Middle frontal gyrus (tissue), 1 donor: ENCODE measurements around the gene AP1M1.
"Not testable (repeated sequence)": the region's sequence is repeated elsewhere in the genome, so short reads cannot be mapped to it uniquely, and the experiment has no call there.

Source experiments
- DNase-seq: peaks from one replicate; pipeline ENCODE4 v3.0.0-alpha.2; 2015; ENCODE audit warnings: low spot score; ENCODE audit errors: extremely low spot score

The AP1M1 gene

DNA sequence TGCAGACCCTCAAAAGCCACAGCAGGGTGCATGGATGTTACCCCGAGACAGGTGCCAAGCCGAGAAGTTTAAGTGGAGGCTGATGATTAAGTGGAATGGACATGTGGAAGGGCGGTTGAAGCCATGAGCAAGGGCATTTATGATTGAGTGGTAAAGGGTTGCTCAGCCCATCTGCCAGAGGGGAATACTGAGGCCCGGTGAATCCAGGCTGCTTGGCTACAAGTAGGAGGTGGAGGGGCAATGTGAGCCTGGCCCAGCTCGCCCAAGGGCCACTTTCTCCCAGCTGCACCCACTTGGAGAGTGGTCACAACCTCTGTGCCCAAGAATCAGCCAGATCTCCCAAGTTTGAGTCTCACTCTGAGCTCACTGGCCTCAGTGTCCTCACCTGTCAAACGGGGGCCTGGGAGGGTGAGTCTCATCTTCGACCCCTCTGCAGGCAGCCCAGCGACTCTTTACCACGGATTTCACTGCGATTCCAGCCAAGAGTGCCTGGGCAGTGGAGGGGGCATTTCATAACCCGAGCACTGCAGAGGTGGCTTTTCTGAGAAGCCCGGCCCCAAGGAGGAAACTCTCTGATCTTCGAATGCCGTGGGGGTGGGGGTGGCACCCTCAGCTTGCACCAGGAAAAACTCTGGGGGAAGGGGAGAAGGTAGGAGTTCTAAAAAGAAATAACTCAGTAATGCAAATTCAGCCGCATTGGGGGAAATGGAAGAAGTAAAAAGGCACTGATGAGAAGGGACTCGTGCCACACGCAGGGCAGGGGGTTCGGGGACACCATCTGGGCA is 64.1 kb downstream of the AP1M1 start:
- DNase-seq, result no peak

DNA sequence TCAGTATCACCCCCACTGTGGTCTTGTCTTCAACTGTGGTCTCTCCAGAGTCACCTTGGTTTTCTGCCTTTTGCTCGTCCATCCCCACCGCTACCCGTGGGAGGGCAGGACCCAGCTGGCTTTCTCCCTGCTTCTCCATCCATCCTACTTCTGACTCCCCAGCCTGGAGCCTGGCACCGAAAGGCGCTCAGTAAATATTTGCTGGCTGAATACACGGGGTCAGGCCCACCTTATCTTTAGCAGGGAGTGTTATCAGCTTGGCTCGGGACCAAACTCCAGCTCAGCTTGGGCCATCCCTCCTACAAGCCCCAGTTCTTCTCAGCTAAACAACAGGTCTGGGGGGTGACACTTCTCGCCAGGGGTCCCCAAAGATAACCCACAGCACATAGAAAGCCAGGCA is 64.9 kb downstream of the AP1M1 start:
- DNase-seq, result no peak

DNA sequence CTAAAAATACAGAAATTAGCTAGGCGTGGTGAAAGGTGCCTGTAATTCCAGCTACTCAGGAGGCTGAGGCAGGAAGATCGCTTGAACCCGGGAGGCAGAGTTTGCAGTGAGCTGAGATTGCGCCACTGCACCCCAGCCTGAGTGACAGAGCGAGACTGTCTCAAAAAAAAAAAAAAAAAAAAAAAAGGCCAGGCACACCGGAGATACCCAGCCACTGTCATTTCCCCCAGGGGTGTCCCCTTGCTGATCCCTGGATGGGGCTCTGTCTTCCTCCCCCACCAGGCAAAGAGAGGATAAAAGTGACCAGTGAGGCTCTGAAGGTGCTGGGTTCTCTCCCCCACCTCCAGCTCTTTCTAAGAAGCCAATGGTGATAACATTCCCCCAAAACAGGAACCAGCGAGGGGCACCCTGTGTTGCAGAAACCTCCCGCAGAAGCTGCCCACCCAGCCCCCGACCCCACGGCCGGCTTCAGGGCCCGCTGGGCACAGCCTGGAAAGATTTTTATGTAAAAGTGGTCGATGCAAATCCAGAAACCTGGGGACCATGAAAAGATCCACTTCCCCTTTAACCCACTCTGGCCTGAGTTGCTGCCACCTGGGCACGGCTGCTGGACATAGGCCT is 65.5 kb downstream of the AP1M1 start:
- DNase-seq, result no peak

DNA sequence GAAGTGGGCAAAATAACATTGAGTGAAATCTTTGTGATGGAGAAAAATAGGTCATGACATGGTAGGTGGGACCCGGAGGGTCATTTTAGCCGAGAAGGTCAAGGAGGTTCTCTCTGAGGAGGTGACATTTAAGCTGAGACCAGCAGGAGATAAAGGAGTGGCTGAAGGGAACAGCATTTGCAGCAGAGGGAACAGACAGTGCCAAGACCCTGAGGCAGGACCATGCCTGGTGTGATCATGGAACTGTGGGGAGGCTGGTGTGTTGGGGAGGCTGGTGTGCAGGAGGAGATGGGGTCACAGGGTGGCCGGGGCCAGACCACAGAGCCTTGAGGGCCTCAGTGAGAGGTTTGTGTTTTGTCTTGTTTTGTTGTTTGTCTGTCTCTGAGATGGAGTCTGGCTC is 67.5 kb downstream of the AP1M1 start:
- no peak for DNase-seq

DNA sequence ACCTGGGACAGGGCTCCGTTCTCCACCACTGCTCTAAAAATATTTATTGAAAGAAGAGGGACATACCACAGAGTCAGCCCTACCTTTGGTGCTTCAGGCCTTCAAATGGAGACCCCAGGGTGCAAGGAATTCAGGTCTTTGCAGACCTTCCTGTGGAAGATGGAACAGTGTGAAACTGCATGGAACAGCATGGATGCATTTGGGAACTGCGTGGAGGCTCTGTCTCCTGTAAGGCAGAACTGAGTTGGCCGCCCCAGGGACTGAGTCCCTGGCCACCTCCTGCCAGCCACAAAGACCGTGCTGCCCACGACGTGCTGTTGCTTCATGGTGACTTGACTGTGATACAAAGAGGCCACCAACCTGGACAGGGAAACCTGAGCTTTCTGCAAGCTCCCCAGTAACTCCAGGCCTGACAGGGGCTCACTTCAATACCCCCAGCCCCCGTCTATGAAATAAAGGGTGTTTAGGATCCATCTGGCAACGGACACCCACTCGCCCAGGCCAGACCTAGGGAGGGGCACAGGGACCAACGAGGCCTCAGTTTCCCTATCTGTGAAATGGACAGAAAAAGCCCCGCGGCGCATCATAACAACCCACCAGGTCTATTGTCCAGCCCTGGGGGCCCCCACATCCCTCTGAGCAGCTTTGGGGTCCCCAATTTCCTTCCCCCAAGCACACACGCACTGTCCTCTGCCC is 68.3 kb downstream of the AP1M1 start:
- no peak for DNase-seq

DNA sequence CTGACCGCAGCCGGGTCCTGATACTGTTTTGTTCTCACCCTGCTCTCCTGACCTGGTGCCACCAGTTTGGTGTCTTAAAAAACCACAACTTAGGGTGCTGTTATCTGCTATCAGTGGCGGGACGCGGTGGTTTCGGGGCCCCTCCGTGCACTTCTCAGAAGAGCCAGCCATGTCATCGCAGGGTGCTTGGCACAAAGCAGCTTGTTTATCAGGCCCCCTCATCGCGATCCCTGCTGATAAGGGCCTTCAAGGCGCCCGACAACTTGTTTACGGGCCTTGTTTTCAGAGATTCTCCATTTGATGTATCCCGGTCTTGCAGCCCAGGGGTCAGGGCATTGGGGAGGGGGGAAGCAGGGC is 68.9 kb downstream of the AP1M1 start:
- DNase-seq, result no peak

DNA sequence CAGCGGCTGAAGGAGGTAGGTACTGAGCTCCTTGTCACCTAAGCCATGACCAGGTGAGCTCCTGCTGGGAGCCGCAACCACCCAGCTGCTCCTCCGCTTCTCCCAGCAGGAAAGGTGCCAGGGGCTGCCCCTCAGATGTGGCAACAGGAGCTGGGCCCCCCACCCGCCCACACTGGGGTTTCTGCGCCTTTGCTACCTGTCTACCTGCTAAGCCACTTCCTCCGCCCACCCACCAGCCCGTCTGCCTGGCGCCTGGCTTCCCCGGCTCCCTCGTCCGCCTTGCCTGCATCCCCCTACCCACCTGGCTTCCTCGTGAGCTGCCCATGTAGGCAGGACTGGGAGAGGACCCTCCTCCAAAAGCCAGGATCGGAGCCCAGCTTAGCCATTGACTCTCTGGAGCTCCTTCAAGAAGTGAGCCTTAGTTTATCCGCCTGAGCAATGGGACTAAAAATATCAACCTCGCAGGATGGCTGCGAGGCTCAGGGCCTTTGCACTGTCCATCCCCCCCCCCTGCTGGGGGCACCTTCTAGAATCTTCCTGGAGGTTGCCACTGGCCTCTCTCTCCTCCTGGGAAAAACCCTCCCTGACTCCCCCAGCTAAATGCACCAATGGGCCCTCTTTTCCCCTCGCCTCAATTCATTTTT is 71.1 kb downstream of the AP1M1 start:
- DNase-seq, result no peak

DNA sequence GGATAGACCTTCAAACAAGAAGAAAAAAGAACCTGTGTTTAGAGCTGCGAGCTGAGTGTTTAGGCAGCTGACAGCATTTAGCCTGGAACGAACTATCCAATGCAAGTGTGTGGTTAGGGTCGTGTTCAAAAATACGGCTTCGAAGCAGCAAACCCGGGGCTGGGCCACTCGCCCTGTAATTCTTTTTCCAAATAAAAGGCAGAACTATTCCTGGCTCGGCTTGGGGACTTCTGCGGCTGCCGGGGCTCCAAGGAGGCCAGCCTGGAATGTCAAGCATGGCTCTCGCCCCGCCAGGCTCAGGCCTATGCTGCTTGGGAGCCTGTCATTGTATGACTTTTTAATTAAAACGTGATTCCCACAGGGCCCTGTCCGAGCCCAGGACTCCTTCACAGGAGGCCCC is 75.2 kb downstream of the AP1M1 start:
- peak; percentile 9 for DNase-seq

DNA sequence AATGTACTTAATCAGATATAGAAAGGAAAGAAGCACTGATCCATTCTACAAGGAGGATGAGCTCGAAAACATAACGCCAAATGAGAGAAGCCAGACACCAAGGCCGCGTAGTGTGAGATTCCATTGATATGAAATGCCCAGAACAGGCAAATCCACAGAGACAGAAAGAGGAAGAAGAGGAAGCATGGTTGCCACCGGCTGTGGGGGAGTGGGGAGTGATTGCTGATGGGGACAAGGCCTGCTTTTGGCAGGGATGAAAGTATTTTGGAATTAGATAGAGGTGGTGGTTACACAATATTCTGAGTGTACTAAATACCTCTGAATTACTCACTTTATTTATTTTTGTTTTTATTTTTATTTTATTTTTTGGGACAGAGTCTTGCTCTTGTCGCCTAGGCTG is 76.7 kb downstream of the AP1M1 start:
- no peak for DNase-seq

DNA sequence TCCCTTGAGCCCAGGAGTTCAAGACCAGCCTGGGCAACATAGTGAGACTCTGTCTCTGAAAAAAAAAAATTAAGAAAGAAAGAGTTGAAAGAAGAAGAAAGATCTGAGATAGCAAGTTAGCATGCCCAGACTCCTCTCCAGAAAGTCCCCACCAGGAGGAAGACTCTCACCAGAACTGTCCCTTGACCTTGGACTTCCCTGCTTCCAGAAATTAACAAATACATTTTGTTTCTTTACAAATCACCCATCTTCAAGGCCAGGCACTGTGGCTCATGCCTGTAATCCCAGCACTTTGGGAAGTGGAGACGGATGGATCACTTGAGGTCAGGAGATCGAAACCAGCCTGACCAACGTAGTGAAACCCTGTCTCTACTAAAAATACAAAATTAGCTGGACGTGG is 82.6 kb downstream of the AP1M1 start:
- no peak for DNase-seq

DNA sequence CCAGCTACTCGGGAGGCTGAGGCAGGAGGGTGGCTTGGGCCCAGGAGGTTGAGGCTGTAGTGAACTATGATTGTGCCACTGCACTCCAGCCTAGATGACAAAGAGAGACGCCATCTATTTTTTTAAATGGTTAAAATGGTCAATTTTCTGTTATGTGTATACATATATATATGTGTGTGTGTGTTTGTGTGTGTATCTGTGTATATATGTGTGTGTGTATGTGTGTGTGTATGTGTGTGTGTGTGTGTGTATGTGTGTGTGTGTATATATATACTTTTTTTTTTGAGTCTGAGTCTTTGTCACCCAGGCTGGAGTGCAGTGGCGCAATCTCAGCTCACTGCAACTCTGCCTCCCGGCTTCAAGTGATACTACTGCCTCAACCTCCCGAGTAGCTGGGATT is 84.0 kb downstream of the AP1M1 start:
- DNase-seq, result no peak

DNA sequence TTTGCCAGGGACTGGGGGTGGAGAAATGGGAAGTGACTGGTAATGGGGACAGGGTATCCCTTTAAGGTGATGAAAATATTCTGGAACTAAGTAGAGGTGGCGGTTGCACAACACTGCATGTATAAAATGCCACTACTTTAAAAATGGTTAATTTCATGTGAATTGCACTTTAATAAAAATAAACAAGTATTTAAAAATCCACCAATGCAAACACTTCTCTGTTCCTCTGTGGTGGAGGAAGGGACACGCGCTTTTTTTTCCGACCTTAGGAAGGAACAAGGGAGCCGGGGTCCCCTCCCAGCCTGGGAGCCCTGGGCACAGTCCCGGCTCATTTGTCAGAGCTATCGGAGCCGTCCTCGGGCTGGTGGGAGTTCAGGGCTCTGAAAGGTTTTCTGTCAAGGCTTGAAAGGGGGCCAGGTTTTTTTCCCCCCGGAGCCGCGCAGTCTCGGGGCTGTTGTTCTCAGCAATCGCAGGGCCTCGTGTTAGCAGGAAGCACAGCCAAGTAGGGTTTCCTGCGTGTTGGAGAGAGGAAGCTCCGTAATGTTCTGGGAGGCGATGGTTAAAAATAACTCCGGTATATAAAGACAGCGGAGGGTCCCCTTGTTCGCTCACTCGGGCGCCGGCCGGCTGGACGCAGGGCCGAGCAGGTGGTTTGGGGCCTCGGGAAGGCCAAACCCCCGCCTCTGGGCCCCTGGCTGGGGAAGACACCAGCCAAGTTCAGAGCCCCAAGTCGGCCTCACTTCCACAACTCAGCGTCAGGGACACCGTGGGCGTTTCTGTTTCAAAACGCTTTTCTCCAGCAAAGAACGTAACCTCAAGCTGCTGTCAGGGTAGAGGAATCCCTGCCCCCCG is 85.7 kb downstream of the AP1M1 start:
- no peak for DNase-seq

DNA sequence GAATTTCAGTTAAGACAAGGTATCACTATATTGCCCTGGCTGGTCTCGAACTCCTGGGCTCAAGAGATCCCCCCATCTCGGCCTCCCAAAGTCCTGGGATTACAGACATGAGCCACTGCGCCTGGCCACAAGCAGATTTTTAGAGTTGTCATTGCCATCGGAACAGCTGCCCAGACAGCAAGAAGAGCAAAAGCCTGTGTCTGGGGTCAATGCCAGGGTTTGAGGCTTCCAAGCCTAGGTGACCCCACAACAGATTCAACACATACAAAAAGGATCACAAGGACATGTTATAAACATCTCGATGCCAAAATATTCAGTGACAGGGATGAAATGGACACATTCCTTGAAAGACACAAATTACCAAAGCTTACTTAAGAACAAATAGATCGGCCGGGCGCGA is 86.8 kb downstream of the AP1M1 start:
- DNase-seq, result no peak

DNA sequence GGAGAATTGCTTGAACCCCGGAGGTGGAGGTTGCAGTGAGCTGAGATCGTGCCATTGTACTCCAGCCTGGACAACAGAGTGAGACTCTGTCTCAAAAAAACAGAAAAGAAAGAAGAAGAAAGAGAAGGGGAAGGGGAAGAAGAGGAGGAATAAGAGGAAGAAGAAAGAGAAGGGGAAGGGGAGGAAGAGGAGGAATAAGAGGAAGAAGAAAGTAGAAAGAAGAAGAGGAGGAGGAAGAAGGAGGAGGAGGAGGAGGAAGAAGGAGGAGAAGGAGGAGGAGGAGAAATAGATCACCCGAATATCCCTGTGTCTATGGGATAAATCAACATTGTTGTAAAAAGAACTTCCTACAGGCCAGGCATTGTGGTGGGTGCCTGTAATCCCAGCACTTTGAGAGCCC is 87.4 kb downstream of the AP1M1 start:
- not testable (repeated sequence) for DNase-seq

DNA sequence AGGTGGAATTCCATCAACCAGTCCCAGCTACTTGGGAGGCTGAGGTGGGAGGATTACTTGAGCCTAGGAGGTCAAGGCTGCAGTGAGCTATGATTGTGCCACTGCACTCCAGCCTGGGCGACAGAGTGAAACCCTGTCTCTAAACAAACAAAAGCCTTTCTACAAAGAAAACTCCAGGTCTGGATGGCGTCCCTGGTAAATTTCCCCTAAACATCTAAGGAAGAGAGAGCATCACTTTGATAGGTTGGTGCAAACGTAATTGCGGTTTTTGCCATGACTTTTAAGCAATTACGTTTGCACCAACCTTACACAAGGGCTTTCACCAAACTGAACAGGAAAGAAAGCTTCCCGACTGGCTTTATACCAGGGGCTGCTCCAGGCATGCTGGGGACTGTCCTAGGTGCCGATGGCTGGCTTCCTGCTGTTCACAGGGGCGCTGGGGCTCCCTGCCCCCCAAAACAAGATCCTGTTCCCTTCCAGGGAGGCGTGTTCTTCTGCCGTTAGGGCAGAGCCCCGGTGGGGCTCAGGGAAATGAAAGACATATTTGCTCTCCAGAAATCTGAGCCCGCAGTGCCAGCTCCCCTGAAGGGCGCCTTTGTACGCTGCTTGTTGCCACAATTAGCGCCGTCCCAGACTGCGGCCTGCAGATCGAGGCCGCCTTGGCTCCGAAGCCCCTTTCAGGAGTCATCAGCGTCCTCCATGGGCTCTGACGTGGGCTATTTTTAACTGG is 88.2 kb downstream of the AP1M1 start:
- DNase-seq, result peak; percentile 17

DNA sequence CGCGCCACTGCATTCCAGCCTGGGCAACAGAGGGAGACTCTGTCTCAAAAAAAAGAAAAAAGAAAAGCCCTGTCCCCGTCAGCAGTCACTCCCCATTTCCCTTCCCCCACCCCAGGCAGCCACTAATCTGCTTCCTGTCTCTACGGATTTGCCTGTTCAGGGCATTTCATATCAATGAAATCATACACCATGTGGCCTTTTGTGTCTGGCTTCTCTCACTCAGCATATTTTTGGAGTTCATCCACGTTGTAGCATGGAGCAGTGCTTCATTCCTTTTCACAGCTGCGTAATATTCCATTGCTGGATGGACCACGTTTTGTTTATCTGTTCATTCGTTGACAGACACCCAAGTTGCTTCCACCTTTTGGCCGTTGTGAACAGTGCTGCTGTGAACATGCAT is 90.8 kb downstream of the AP1M1 start:
- DNase-seq, result no peak

DNA sequence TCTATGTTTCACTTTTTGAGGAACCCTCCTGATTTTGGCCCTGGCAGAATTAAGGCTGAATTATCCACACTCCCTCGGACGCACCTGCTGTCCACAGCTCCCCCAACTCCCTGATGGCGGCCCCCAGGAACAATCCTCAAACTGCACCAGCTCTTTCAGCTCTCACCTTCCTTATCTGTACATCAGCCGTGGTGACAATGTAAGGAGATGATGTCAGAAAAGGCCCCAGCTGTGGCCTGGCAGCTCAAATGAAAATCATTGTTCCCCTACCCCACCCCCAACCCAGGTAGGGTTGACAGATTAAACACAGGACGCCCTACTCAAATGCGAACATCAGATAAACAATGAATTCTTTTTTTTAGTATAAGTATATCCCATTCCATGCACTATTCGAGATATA is 91.9 kb downstream of the AP1M1 start:
- no peak for DNase-seq

DNA sequence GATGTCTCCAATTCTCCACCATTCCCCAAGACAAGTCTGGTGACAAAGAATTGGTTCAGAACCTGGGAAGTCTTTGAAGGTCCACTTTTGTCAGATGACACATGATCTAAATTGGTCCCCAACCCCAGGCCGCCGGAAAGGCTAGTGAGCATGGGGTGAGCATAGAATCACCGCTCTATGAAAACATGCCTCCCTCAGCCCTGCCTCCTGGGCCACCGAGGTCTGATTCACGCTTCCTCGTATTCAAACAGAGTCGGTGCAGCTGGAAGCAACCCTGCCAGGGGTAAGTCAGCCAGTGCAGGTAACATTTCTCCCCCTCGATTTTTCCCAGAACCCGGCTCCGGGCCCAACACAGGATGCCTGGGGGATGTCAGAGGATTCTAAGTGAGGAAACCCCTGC is 93.0 kb downstream of the AP1M1 start:
- DNase-seq, result no peak

DNA sequence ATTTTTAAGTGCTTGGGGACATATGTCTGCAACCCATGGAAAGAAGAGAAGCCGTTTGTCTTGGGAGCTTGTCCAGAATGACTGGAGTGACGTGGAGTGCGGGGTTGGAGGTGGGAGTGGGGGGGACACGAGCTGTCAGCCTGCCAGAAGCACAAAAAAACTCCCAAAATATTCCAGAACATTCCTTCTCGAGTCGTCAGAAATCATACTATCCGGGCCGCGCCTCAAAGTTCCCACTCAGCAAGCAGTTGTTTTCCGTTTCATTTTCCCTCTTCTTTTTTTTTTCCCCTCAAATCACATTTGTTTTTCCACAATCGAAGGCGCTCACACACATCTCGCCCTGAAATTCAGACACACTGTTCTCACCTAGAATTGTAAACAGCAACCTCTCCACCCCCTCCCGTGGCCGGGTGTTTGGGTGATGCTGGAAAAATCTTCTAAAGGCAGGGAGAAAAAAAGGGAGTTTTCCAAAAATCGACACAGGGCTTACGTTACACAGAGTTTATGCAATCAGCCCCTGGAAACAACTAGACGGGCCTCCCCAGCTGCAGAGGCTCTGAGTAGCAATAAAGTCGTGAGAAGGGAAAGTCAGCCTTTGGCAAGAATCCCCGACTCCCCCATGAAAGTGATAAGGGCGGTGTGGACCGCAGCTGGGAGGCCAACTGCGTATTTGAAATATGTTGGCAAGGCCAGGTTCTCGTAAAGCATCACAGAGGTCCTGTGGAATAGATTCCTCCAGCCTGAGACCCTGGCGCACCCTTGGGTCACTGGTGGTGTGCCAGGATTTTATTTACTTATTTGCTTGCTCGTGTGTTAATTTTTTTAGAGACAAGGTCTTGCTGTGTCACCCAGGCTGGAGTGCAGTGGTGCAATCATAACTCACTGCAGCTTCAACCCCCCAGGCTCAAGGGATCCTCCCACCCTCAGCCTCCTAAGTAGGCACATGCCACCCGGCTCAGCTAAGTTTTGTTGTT is 95.7 kb downstream of the AP1M1 start:
- no peak for DNase-seq
